ENCODE measurements around the gene LRP8.
A peak's percentile ranks its signal among the peaks of the same experiment; 100 is the strongest.

Gene LRP8

GRCh38 chr1:53335661-53336060 lies 7.8 kb upstream of the LRP8 start:
- Histone ChIP-seq H3K27me3 (ENCODE audit: insufficient read depth, low read depth, severe bottlenecking) (no peaks in the 10 kb centered on the region), H3K27ac (no peak overlapping the region), H3K9me3 (ENCODE audit: severe bottlenecking) (no peaks in the 10 kb centered on the region), H3K4me3 (ENCODE audit: low read depth, low read length) (peak overlapping the region; percentile 23; the same call in 1 of the 2 replicates), H3K36me3 (no peaks in the 10 kb centered on the region)
- TF ChIP-seq CTCF (IDR thresholded peaks at IDR 0.05; ENCODE audit: low read depth, low read length): no peak
- no peak for DNase-seq

DNA sequence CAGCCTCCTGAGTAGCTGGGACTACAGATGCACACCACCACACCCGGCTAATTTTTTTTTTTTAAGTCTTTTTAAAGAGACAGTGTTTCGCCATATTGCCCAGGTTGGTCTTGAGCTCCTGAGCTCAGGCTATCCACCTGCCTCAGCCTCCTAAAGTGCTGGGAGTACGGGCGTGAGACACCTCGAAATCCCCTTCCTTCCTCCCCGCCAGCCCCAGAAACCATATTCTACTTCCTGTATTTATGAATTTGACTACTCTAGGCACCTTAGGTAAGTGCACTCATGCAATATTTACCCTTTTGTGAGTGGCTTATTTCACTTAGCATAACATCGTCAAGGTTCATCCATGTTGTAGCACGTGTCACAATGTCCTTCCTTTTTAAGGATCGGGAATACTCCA lies 6.9 kb upstream of the LRP8 start:
- Histone ChIP-seq H3K4me3 (ENCODE audit: low read depth, low read length) (no peak overlapping the region), H3K27ac (no peak overlapping the region), H3K27me3 (ENCODE audit: insufficient read depth, low read depth, severe bottlenecking) (no peaks in the 10 kb centered on the region), H3K36me3 (no peaks in the 10 kb centered on the region), H3K9me3 (ENCODE audit: severe bottlenecking) (no peaks in the 10 kb centered on the region)
- no peak for TF ChIP-seq CTCF (IDR thresholded peaks at IDR 0.05; ENCODE audit: low read depth, low read length)
- DNase-seq: no peak

GRCh38 chr1:53334312-53334711 lies 6.4 kb upstream of the LRP8 start:
- H3K27me3 ChIP-seq (ENCODE audit: insufficient read depth, low read depth, severe bottlenecking): no peaks in the 10 kb centered on the region
- no peak overlapping the region for H3K4me3 ChIP-seq (ENCODE audit: low read depth, low read length)
- no peak overlapping the region for H3K27ac ChIP-seq
- H3K36me3 ChIP-seq: no peaks in the 10 kb centered on the region
- no peak for TF ChIP-seq CTCF (IDR thresholded peaks at IDR 0.05; ENCODE audit: low read depth, low read length)
- H3K9me3 ChIP-seq (ENCODE audit: severe bottlenecking): no peaks in the 10 kb centered on the region
- no peak for DNase-seq

GRCh38 chr1:53332833-53333232 lies 5.0 kb upstream of the LRP8 start:
- no peaks in the 10 kb centered on the region for H3K9me3 ChIP-seq (ENCODE audit: severe bottlenecking)
- H3K36me3 ChIP-seq: no peaks in the 10 kb centered on the region
- no peaks in the 10 kb centered on the region for H3K27me3 ChIP-seq (ENCODE audit: insufficient read depth, low read depth, severe bottlenecking)
- H3K4me3 ChIP-seq (ENCODE audit: low read depth, low read length): no peak overlapping the region
- DNase-seq: no peak
- no peak for TF ChIP-seq CTCF (IDR thresholded peaks at IDR 0.05; ENCODE audit: low read depth, low read length)
- no peak overlapping the region for H3K27ac ChIP-seq

GRCh38 chr1:53332186-53332564 lies 4.3 kb upstream of the LRP8 start:
- no peaks in the 10 kb centered on the region for H3K27me3 ChIP-seq (ENCODE audit: insufficient read depth, low read depth, severe bottlenecking)
- TF ChIP-seq CTCF (IDR thresholded peaks at IDR 0.05; ENCODE audit: low read depth, low read length): no peak
- H3K27ac ChIP-seq: no peak overlapping the region
- DNase-seq: no peak
- peaks cover 4% of the 10 kb centered on the region; the same call in 1 of the 2 replicates for H3K36me3 ChIP-seq
- no peaks in the 10 kb centered on the region for H3K9me3 ChIP-seq (ENCODE audit: severe bottlenecking)
- no peak overlapping the region for H3K4me3 ChIP-seq (ENCODE audit: low read depth, low read length)

GRCh38 chr1:53331446-53332185 lies 3.7 kb upstream of the LRP8 start:
- H3K4me3 ChIP-seq (ENCODE audit: low read depth, low read length): no peak overlapping the region
- no peak for DNase-seq
- no peak overlapping the region for H3K27ac ChIP-seq
- TF ChIP-seq CTCF (IDR thresholded peaks at IDR 0.05; ENCODE audit: low read depth, low read length): no peak
- H3K9me3 ChIP-seq (ENCODE audit: severe bottlenecking): no peaks in the 10 kb centered on the region
- H3K36me3 ChIP-seq: peaks cover 10% of the 10 kb centered on the region
- no peaks in the 10 kb centered on the region for H3K27me3 ChIP-seq (ENCODE audit: insufficient read depth, low read depth, severe bottlenecking)

Data from WERI-Rb-1 (cell line).